Duodenal mucosa (tissue), 2 donors: Measurements from ENCODE around the gene CHRM5.

ENCODE experiments used
- H3K27ac ChIP-seq: one replicate; pipeline ENCODE4 v1.7.0; 2013; ENCODE audit warnings: low read depth, low read length
- H3K27me3 ChIP-seq, 2 donors: one replicate each; pipeline ENCODE4 v1.7.0; 2013; ENCODE audit warnings: low read length in 2 of 2, control low read depth in 1 of 2; ENCODE audit not compliant: insufficient read depth in 2 of 2, control insufficient read depth in 1 of 2
- H3K36me3 ChIP-seq, 2 donors: one replicate each; pipeline ENCODE4 v1.7.0; 2013; ENCODE audit warnings: low read length in 2 of 2, control low read depth in 1 of 2; ENCODE audit not compliant: insufficient read depth in 2 of 2, control insufficient read depth in 1 of 2
- H3K4me1 ChIP-seq, 2 donors: one replicate each; pipeline ENCODE4 v1.7.0; 2013; ENCODE audit warnings: low read length in 2 of 2, control low read depth in 1 of 2; ENCODE audit not compliant: insufficient read depth in 2 of 2, control insufficient read depth in 1 of 2
- H3K4me3 ChIP-seq, 2 donors: one replicate each; pipeline ENCODE4 v1.7.0; 2013; ENCODE audit warnings: low read length in 2 of 2, low read depth in 1 of 2
- H3K9ac ChIP-seq, 2 donors: one replicate each; pipeline ENCODE4 v1.7.0; 2013; ENCODE audit warnings: low read length in 2 of 2, low read depth in 1 of 2
- H3K9me3 ChIP-seq, 2 donors: one replicate each; pipeline ENCODE4 v1.7.0; 2013; ENCODE audit warnings: low read length in 2 of 2, control low read depth in 1 of 2; ENCODE audit not compliant: control insufficient read depth in 1 of 2

CHRM5 gene

DNA sequence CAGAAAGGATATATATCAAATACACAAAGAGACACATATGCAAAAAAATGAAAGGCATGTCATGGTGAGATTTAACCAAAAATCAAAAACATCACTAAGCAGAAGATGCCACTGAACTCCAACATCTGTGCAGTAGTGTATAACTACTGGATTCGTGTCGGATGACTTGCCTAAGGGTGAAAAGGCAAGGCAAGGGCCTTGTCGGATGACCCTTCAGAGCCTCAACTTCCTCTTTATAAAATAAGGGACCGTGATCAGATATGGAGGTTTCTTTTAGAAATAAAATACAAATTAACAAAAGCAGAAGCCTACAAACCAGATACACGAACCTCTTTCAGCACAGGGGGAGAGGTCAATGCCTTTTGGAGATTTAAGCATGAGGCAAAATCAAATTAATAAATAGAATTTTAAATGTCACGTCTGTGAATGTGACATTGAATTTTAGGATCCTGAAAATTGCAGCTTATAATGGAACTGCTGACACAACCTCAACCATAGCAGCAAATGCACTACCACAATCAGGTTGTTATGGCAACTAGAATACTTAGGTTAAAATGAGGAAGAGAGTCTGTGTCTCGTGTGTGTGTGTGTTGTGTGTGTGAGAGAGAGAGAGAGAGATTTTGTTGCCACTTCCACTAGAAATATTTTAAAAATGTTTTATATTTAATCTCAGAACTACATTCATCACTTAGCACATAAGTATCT, 8.3 kb upstream of the CHRM5 start:
- Histone ChIP-seq H3K4me3 (no peak overlapping the region), H3K9ac (no peak overlapping the region), H3K27ac (no peak overlapping the region), H3K9me3 (no peaks in the 10 kb centered on the region), H3K36me3 (no peaks in the 10 kb centered on the region), H3K4me1 (no peaks in the 10 kb centered on the region), H3K27me3 (no peaks in the 10 kb centered on the region)

DNA sequence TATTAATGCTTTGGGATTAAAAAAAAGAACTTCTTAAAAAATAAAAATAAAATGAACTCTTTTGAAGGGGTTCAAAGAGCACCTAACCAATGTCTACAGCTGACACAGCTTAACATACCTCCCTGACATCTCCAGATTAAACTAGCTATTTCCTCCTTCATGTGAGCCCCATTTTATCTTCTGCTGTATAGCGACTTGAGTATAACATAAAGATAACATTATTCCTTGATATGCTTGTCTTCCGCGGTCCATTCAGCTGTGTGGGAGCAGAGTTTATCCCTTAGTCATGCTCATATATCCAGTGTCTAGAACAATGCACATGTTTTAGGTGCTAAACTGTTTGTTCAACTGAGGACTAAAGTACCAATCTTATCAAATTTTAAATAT, 7.8 kb upstream of the CHRM5 start:
- Histone ChIP-seq H3K4me1 (no peaks in the 10 kb centered on the region), H3K36me3 (no peaks in the 10 kb centered on the region), H3K9me3 (no peaks in the 10 kb centered on the region), H3K4me3 (no peak overlapping the region), H3K27me3 (no peaks in the 10 kb centered on the region), H3K9ac (no peak overlapping the region), H3K27ac (no peak overlapping the region)

DNA sequence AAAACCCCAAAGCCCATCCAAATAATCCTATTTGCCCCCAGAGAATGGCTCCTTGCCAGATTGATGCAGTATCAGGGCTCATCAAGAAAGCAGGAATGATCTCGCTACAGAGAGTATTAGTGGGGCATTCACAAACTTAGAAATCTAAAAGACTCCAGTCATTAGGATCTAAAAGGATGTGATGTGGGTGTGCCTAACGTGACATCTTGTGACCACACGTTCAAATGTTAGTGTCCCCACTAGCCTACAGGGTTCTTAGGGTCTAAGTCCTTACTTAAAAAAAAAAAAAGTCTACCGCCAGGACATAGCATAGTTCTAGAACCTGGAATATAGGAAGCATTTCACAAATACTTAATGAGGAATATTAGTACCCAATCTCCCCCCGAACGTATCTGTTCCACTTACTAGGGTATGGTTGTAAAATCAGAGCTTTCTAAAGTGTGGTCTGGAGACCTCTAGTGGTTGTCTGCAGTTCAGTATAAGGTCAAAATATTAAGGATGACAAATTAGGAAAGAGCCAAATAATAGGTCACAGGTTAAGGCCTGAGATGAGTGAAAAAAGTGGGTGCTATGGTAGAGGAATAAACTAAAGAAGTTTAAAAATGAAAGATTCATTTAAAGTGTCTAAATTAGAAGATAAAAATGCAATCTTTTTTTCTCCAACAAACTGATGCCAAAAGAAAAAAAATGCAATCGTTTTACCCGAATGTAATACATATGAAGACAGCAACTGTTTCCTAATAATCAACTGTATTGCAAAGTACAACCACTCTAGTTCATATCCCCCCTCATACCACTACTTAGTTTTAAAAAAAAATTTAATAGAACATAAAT, 4.2 kb upstream of the CHRM5 start:
- Histone ChIP-seq H3K4me3 (no peak overlapping the region), H3K27ac (no peak overlapping the region), H3K9ac (no peak overlapping the region), H3K4me1 (no peaks in the 10 kb centered on the region), H3K9me3 (no peaks in the 10 kb centered on the region), H3K27me3 (no peaks in the 10 kb centered on the region), H3K36me3 (no peaks in the 10 kb centered on the region)

DNA sequence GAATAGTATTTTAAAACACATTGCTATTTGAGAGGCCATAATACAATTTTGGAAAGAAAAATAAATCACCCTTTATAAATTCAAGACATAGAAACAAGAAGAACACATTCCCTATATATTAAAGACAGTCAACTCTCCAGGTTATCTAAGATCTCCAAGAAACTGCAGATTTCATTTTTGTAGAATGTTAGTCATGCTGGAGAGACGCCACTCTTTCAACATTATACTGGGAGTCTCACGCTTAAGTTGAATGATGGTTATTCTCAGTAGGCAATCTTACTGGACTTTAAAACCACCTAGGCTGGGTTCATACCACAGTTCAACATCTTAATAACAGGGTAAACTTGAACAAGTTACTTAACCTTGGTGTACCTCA, 3.6 kb upstream of the CHRM5 start:
- no peaks in the 10 kb centered on the region for H3K36me3 ChIP-seq
- H3K9ac ChIP-seq, result no peak overlapping the region
- H3K4me3 ChIP-seq, result no peak overlapping the region
- H3K9me3 ChIP-seq, result no peaks in the 10 kb centered on the region
- H3K27ac ChIP-seq, result no peak overlapping the region
- H3K4me1 ChIP-seq, result no peaks in the 10 kb centered on the region
- H3K27me3 ChIP-seq, result no peaks in the 10 kb centered on the region

DNA sequence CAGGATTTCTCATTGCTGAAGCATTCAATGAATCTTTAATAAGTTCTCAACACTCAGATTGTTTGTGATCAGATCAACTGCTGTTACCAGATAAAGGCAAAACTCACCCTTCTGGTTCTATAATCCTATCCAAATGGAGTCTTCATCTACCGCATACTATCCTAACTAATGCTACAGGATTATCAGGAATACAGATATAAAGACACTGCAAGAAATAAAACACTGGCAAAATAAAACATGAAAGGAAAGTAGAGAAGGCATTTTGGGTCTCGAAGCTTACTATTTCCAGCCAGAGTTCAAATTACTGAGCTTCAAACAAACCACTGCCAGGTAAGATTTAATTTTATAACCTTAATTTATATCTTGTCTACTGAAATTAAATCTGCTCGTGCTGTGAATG, 524 bp downstream of the CHRM5 start:
- Histone ChIP-seq H3K4me3 (no peak overlapping the region), H3K9ac (no peak overlapping the region), H3K4me1 (no peaks in the 10 kb centered on the region), H3K27me3 (no peaks in the 10 kb centered on the region), H3K27ac (no peak overlapping the region), H3K36me3 (no peaks in the 10 kb centered on the region), H3K9me3 (no peaks in the 10 kb centered on the region)

DNA sequence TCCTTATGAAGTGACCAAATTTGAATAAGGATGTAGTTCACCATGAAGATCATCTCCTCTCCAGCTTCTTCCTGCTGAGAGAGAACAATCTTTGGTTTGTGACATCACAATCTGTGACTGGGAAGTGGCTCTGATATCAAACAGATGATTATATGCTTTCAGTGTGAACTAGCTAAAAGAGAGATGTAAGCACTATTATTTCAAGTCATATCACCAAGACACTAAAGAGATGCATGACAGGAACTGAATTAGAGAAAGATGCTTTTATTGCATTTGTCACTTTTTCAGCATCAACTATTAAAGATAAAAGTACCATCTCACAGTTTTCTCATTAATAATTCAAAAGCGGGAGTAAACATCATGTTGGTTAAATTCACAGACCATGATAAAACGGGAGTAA, 3.5 kb downstream of the CHRM5 start:
- no peak overlapping the region for H3K27ac ChIP-seq
- no peaks in the 10 kb centered on the region for H3K27me3 ChIP-seq
- H3K9me3 ChIP-seq, result no peaks in the 10 kb centered on the region
- H3K9ac ChIP-seq, result no peak overlapping the region
- no peaks in the 10 kb centered on the region for H3K4me1 ChIP-seq
- H3K36me3 ChIP-seq, result no peaks in the 10 kb centered on the region
- H3K4me3 ChIP-seq, result no peak overlapping the region

DNA sequence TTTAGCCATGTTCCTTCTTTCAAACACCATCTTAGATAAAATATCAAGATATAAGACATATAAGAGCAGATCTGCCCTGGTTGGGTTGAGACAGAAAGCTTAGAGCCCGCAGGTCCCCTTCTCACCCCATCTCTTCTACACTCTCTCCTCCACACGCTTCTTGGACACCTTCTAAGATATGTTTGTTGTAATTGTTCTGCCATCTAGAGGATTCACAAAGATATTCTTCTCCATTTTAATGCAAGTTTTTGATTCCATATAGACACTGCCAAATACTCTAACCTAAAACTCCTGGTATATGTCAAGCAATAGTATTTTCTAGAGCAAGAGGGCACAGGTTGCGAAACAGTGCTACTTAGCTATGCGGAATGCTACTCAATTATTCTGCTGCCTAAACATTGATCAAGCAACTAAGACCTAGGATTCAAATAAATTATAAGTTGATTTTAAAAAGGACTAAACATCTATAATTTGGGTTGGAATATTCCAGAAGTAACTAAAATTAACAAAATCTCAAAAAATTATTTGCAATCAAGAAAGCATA, 6.8 kb downstream of the CHRM5 start:
- H3K4me3 ChIP-seq, result no peak overlapping the region
- H3K27ac ChIP-seq, result no peak overlapping the region
- no peaks in the 10 kb centered on the region for H3K9me3 ChIP-seq
- H3K4me1 ChIP-seq, result no peaks in the 10 kb centered on the region
- H3K9ac ChIP-seq, result no peak overlapping the region
- no peaks in the 10 kb centered on the region for H3K27me3 ChIP-seq
- no peaks in the 10 kb centered on the region for H3K36me3 ChIP-seq

DNA sequence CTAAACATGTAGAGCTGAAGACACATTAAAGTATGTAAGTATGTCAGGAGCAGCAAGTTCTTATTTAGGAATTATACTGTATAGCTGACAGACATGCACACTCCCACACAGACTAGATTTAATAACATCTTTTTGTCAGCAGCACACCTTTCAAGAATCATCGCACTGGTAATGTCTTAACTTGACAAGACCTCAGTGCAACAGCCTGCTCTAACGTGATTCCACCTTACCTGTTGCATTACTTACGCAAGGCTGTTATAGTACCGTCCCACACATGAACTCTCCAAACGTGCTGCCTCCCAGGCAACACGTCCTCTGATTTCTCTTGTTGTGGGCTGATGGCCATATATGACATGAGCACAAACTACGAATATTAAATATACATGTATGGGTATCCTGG, 11.9 kb downstream of the CHRM5 start:
- H3K27me3 ChIP-seq, result no peaks in the 10 kb centered on the region
- no peaks in the 10 kb centered on the region for H3K36me3 ChIP-seq
- H3K9ac ChIP-seq, result no peak overlapping the region
- no peaks in the 10 kb centered on the region for H3K9me3 ChIP-seq
- H3K27ac ChIP-seq, result no peak overlapping the region
- H3K4me1 ChIP-seq, result no peaks in the 10 kb centered on the region
- no peak overlapping the region for H3K4me3 ChIP-seq

DNA sequence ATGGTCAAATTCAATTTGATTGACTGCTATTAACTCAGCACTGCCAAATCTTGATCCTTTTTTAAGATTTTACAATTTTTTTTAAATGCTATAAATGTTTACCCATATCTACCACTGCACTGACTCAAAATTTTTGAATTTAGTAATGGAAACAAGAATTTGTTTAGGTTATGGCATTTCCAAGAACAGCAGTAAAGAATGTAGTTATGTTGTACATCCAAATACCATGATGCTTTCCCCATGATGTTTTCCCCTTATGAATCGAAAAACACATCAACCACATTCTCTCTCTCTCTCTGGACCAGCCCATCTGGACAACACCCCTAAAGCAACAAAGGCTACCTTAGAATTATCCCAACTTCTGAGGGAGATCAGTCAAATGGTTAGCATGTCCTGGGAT, 14.2 kb downstream of the CHRM5 start:
- no peaks in the 10 kb centered on the region for H3K27me3 ChIP-seq
- no peak overlapping the region for H3K9ac ChIP-seq
- H3K27ac ChIP-seq, result no peak overlapping the region
- H3K36me3 ChIP-seq, result no peaks in the 10 kb centered on the region
- H3K4me3 ChIP-seq, result no peak overlapping the region
- H3K4me1 ChIP-seq, result no peaks in the 10 kb centered on the region
- no peaks in the 10 kb centered on the region for H3K9me3 ChIP-seq

DNA sequence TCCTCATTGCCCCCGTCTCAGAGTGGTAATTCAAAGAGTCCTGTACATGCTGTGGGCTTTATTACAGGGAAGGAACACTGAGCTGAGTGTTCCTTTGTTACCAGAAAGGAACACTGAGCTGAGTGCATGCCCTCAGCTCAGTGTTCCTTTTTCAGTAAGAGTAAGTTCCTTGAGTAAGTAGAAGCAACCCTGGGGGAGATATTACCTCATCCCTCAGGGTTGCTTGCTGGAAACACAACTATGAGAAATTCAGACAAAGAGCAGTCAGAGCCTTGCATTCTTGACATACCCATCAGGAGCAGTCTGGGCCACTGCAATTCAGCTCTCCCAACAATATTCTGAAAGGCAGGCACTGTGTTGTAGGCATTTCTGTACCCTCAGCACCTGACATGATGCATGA, 17.0 kb downstream of the CHRM5 start:
- no peaks in the 10 kb centered on the region for H3K9me3 ChIP-seq
- no peaks in the 10 kb centered on the region for H3K27me3 ChIP-seq
- no peak overlapping the region for H3K4me3 ChIP-seq
- H3K36me3 ChIP-seq, result no peaks in the 10 kb centered on the region
- no peak overlapping the region for H3K9ac ChIP-seq
- H3K4me1 ChIP-seq, result no peaks in the 10 kb centered on the region
- no peak overlapping the region for H3K27ac ChIP-seq
